OCI-LY7 (cell line): ENCODE measurements around the gene LRRC4C.

ENCODE experiments used
- CTCF ChIP-seq: fragments of 200-600 bp; sonication (generic); conservative IDR thresholded peaks from 2 replicates; pipeline ENCODE4 v1.5.1; 2014; ENCODE audit warnings: mild to moderate bottlenecking, antibody characterized with exemption, low read length, moderate library complexity, mixed read lengths
- EZH2phosphoT487 ChIP-seq: fragments of 200-600 bp; sonication (generic); IDR thresholded peaks from 2 replicates; pipeline ENCODE4 v1.6.1; 2018; ENCODE audit warnings: low read depth, borderline replicate concordance, mild to moderate bottlenecking, mixed run types, antibody characterized with exemption, low read length, moderate library complexity, mixed read lengths

- no peak for TF ChIP-seq CTCF
- no peak for TF ChIP-seq EZH2phosphoT487
Observed at GRCh38 chr11:41177791-41178190, 281.7 kb downstream of the LRRC4C start.
